SIG-M5 treated with dmso at 0.1 percent for 504 hours (cell line): Measurements from ENCODE around the gene RIPOR2.
"Not testable (repeated sequence)": the region's sequence is repeated elsewhere in the genome, so short reads cannot be mapped to it uniquely, and the experiment has no call there.

Experiments used
- DNase-seq: peaks from one replicate; lab custom pipeline; 2025; ENCODE audit not compliant: unreplicated experiment; lab: John Stamatoyannopoulos, UW

Gene RIPOR2

GRCh38 chr6:24951811-24952299, 16.1 kb upstream of the RIPOR2 start:
- peak; percentile 98 for DNase-seq

- no peak for DNase-seq
Measured at GRCh38 chr6:24950218-24950941, 14.6 kb upstream of the RIPOR2 start.

GRCh38 chr6:24949020-24949569, 13.3 kb upstream of the RIPOR2 start:
- DNase-seq = no peak

- DNase-seq = not testable (repeated sequence)
Measured at GRCh38 chr6:24948261-24948660, 12.5 kb upstream of the RIPOR2 start.

GRCh38 chr6:24947636-24948035, 11.9 kb upstream of the RIPOR2 start:
- no peak for DNase-seq

- DNase-seq = no peak
Measured at GRCh38 chr6:24945054-24945453, 9.3 kb upstream of the RIPOR2 start.

- no peak for DNase-seq
Measured at GRCh38 chr6:24943774-24944173, 8.0 kb upstream of the RIPOR2 start.

- peak; percentile 52 for DNase-seq
Measured at GRCh38 chr6:24940311-24940917, 4.7 kb upstream of the RIPOR2 start.

GRCh38 chr6:24936641-24937317, 1.0 kb upstream of the RIPOR2 start:
- DNase-seq = no peak

- no peak for DNase-seq
Measured at GRCh38 chr6:24933868-24934401, 1.8 kb downstream of the RIPOR2 start.

- no peak for DNase-seq
Measured at GRCh38 chr6:24933266-24933665, 2.5 kb downstream of the RIPOR2 start.

GRCh38 chr6:24932832-24933231, 2.9 kb downstream of the RIPOR2 start:
- DNase-seq = no peak

GRCh38 chr6:24931718-24932691, 3.8 kb downstream of the RIPOR2 start:
- peak; percentile 8 for DNase-seq

- no peak for DNase-seq
Measured at GRCh38 chr6:24931296-24931695, 4.5 kb downstream of the RIPOR2 start.

GRCh38 chr6:24930431-24930871, 5.3 kb downstream of the RIPOR2 start:
- no peak for DNase-seq

- peak; percentile 79 for DNase-seq
Measured at GRCh38 chr6:24929242-24929641, 6.5 kb downstream of the RIPOR2 start.

GRCh38 chr6:24927985-24928745, 7.6 kb downstream of the RIPOR2 start:
- DNase-seq = no peak

- DNase-seq = no peak
Measured at GRCh38 chr6:24927277-24927955, 8.3 kb downstream of the RIPOR2 start.

- not testable (repeated sequence) for DNase-seq
Measured at GRCh38 chr6:24926647-24927046, 9.1 kb downstream of the RIPOR2 start.
